ENCODE measurements around the gene JMJD1C.
"Not testable (repeated sequence)": the region's sequence is repeated elsewhere in the genome, so short reads cannot be mapped to it uniquely, and the experiment has no call there.

Gene JMJD1C

GRCh38 chr10:63252095-63252762, 213.5 kb downstream of the JMJD1C start:
- no peak overlapping the region for H3K4me3 ChIP-seq (ENCODE audit: low read length)
- DNase-seq (ENCODE audit: low read depth): no peak
- H3K27me3 ChIP-seq (replicated peaks; ENCODE audit: control insufficient read depth, insufficient read depth, low read length): no peaks in the 10 kb centered on the region
- H3K4me1 ChIP-seq (ENCODE audit: control insufficient read depth, insufficient read depth, low read length): peaks cover 23% of the 10 kb centered on the region
- no peak overlapping the region for H3K9ac ChIP-seq (ENCODE audit: low read length)
- H3K36me3 ChIP-seq (ENCODE audit: control insufficient read depth, insufficient read depth, low read length, severe bottlenecking): no peaks in the 10 kb centered on the region
- H3K9me3 ChIP-seq (ENCODE audit: control insufficient read depth, low read length): no peaks in the 10 kb centered on the region

- no peak overlapping the region for H3K4me3 ChIP-seq (ENCODE audit: low read length)
- no peaks in the 10 kb centered on the region for H3K27me3 ChIP-seq (replicated peaks; ENCODE audit: control insufficient read depth, insufficient read depth, low read length)
- no peaks in the 10 kb centered on the region for H3K9me3 ChIP-seq (ENCODE audit: control insufficient read depth, low read length)
- H3K36me3 ChIP-seq (ENCODE audit: control insufficient read depth, insufficient read depth, low read length, severe bottlenecking): no peaks in the 10 kb centered on the region
- no peak for DNase-seq (ENCODE audit: low read depth)
- H3K9ac ChIP-seq (ENCODE audit: low read length): no peak overlapping the region
- peaks cover 2% of the 10 kb centered on the region for H3K4me1 ChIP-seq (ENCODE audit: control insufficient read depth, insufficient read depth, low read length)
These were observed 215.7 kb downstream of the JMJD1C start for GRCh38 chr10:63250032-63250431.

DNA sequence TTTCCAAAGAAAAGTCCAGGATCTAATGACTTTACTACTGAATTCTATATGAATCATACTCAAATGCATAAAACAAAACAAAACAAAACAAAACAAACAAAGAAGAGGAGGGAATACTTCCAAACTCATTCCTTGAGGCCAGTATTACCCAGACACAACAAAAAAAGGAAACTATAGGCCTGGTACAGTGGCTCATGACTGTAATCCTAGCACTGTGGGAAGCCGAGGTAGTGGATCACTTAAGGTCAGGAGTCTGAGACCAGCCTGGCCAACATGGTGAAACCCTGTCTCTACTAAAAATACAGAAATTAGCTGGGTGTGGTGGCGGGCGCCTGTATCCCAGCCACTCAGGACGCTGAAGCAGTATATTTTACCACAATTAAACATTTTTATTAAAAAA, 218.0 kb downstream of the JMJD1C start:
- H3K27me3 ChIP-seq (replicated peaks; ENCODE audit: control insufficient read depth, insufficient read depth, low read length): no peaks in the 10 kb centered on the region
- H3K36me3 ChIP-seq (ENCODE audit: control insufficient read depth, insufficient read depth, low read length, severe bottlenecking): no peaks in the 10 kb centered on the region
- H3K4me1 ChIP-seq (ENCODE audit: control insufficient read depth, insufficient read depth, low read length): no peaks in the 10 kb centered on the region
- H3K4me3 ChIP-seq (ENCODE audit: low read length): no peak overlapping the region
- H3K9ac ChIP-seq (ENCODE audit: low read length): no peak overlapping the region
- no peaks in the 10 kb centered on the region for H3K9me3 ChIP-seq (ENCODE audit: control insufficient read depth, low read length)
- DNase-seq (ENCODE audit: low read depth): peak; percentile 35

DNA sequence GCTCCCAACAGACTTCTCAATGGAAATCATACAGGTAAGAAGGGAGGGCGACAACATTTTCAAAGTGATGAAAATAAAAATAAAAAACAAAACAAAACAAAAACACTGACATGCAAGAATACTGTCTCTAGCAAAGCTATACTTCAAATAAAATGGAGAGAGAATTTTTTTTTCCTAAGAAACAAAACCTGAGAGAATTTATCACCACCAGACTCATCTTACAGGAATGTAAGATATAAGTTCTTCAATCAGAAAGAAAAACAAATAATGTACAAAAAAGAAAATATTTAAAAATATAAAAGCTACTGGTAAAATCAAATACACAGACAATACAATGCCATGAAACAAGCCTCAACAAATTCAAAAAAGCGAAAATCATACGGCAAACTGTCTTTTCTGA, 219.4 kb downstream of the JMJD1C start:
- Histone ChIP-seq H3K9me3 (ENCODE audit: control insufficient read depth, low read length) (no peaks in the 10 kb centered on the region), H3K27me3 (replicated peaks; ENCODE audit: control insufficient read depth, insufficient read depth, low read length) (no peaks in the 10 kb centered on the region), H3K4me1 (ENCODE audit: control insufficient read depth, insufficient read depth, low read length) (no peaks in the 10 kb centered on the region), H3K36me3 (ENCODE audit: control insufficient read depth, insufficient read depth, low read length, severe bottlenecking) (no peaks in the 10 kb centered on the region), H3K4me3 (ENCODE audit: low read length) (no peak overlapping the region), H3K9ac (ENCODE audit: low read length) (no peak overlapping the region)
- DNase-seq (ENCODE audit: low read depth): peak; percentile 24

- Histone ChIP-seq H3K36me3 (ENCODE audit: control insufficient read depth, insufficient read depth, low read length, severe bottlenecking) (no peaks in the 10 kb centered on the region), H3K4me1 (ENCODE audit: control insufficient read depth, insufficient read depth, low read length) (no peaks in the 10 kb centered on the region), H3K4me3 (ENCODE audit: low read length) (no peak overlapping the region), H3K9ac (ENCODE audit: low read length) (no peak overlapping the region), H3K27me3 (replicated peaks; ENCODE audit: control insufficient read depth, insufficient read depth, low read length) (no peaks in the 10 kb centered on the region), H3K9me3 (ENCODE audit: control insufficient read depth, low read length) (no peaks in the 10 kb centered on the region)
- DNase-seq (ENCODE audit: low read depth): no peak
These were observed 223.9 kb downstream of the JMJD1C start for GRCh38 chr10:63241841-63242281.

DNA sequence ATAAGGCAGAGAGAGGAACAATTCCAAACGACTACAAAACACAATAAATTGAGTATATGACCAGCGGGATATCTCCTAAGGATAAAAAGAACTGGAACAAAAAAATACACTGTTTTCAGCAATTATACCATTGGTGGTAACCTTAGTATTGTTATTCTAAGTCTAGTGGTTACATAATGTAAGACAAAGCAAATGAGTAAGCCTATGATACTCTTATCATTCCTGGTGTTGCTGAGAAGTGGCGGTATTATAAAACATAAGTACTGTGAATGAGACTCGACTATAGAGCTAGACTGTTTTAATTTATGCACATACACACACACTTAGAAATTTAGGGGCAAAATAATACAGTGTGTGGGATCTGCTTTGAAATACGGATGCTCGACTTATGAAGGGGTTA, 225.0 kb downstream of the JMJD1C start:
- no peak for DNase-seq (ENCODE audit: low read depth)
- Histone ChIP-seq H3K4me3 (ENCODE audit: low read length) (no peak overlapping the region), H3K9ac (ENCODE audit: low read length) (no peak overlapping the region), H3K9me3 (ENCODE audit: control insufficient read depth, low read length) (no peaks in the 10 kb centered on the region), H3K36me3 (ENCODE audit: control insufficient read depth, insufficient read depth, low read length, severe bottlenecking) (no peaks in the 10 kb centered on the region), H3K27me3 (replicated peaks; ENCODE audit: control insufficient read depth, insufficient read depth, low read length) (no peaks in the 10 kb centered on the region), H3K4me1 (ENCODE audit: control insufficient read depth, insufficient read depth, low read length) (peaks cover 10% of the 10 kb centered on the region)

DNA sequence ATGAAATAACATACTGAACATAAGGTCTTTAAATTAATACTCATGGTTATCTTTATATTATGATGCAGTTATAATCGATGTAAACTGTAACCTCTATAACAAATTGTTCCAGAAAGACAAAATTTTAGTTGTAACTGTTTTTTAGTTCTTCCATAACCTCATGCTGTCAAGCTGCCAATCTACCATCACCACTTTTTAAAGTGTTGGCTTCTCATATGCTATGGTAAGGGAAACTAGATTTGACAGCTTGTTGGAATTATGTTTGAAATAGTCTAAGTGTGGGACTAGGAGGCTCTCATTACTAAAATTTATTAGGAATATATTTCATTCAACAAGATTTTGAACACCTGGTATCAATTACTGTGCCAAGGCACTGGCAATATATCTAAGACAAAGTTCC, 227.3 kb downstream of the JMJD1C start:
- Histone ChIP-seq H3K27me3 (replicated peaks; ENCODE audit: control insufficient read depth, insufficient read depth, low read length) (no peaks in the 10 kb centered on the region), H3K4me3 (ENCODE audit: low read length) (no peak overlapping the region), H3K9ac (ENCODE audit: low read length) (no peak overlapping the region), H3K36me3 (ENCODE audit: control insufficient read depth, insufficient read depth, low read length, severe bottlenecking) (no peaks in the 10 kb centered on the region), H3K4me1 (ENCODE audit: control insufficient read depth, insufficient read depth, low read length) (peaks cover 15% of the 10 kb centered on the region), H3K9me3 (ENCODE audit: control insufficient read depth, low read length) (no peaks in the 10 kb centered on the region)
- no peak for DNase-seq (ENCODE audit: low read depth)

DNA sequence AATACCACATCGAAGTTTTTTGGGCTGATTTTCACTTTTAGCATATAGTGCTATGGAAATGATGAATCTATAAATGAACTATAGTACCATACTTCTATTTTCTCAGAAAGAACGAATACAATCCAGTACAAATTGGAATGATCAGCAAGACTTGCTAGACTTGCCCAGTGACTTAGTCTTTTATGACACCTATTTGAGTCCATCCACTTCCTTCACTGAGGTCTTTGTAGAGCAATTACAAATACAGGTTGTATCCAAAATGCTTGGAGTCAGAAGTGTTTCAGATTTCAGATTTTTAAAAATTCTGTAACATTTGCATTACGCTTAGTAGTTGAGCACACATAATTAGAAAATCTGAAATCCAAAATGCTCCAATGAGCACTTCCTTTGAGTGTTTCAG, 228.4 kb downstream of the JMJD1C start:
- no peak for DNase-seq (ENCODE audit: low read depth)
- Histone ChIP-seq H3K9me3 (ENCODE audit: control insufficient read depth, low read length) (no peaks in the 10 kb centered on the region), H3K4me1 (ENCODE audit: control insufficient read depth, insufficient read depth, low read length) (peaks cover 19% of the 10 kb centered on the region), H3K9ac (ENCODE audit: low read length) (no peak overlapping the region), H3K4me3 (ENCODE audit: low read length) (no peak overlapping the region), H3K36me3 (ENCODE audit: control insufficient read depth, insufficient read depth, low read length, severe bottlenecking) (no peaks in the 10 kb centered on the region), H3K27me3 (replicated peaks; ENCODE audit: control insufficient read depth, insufficient read depth, low read length) (no peaks in the 10 kb centered on the region)

DNA sequence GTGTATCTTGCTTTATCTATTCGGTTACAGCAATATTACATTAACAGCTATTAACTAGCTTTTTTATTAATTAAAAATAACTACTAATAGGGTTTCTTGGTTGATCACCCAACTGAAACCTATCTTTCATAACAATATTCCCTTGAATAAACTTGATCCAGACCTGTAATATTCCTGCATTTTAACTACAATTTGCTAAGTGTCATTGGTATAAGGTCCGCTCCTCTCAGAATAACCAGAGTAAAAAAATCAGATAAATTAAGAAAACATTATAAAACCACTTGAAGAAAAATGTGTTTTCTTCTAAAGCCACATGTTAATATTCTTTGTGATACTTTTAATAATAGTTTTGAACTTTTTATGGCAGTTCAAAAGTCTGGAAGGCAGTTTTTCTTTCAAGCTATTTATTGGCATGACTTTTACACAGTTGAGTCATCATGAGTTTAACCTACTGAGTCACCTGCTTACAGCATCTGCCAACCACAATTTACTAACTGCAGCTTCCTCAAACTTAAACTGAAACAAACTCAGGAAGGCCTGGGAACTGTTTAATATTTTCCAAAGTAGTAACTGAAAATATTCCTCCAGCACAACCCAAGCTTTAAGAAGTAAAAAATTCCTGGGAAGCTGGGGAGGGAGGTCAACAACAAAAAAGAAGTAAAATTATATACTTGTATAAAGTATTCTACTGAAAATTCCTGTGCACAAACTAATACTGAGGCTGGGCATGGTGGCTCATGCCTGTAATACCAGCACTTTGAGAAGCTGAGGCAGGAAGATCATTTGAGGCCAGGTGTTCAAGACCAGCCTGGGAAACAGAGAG, 229.5 kb downstream of the JMJD1C start:
- peaks cover 19% of the 10 kb centered on the region for H3K4me1 ChIP-seq (ENCODE audit: control insufficient read depth, insufficient read depth, low read length)
- H3K36me3 ChIP-seq (ENCODE audit: control insufficient read depth, insufficient read depth, low read length, severe bottlenecking): no peaks in the 10 kb centered on the region
- no peak overlapping the region for H3K4me3 ChIP-seq (ENCODE audit: low read length)
- no peak overlapping the region for H3K9ac ChIP-seq (ENCODE audit: low read length)
- no peaks in the 10 kb centered on the region for H3K27me3 ChIP-seq (replicated peaks; ENCODE audit: control insufficient read depth, insufficient read depth, low read length)
- no peaks in the 10 kb centered on the region for H3K9me3 ChIP-seq (ENCODE audit: control insufficient read depth, low read length)
- DNase-seq (ENCODE audit: low read depth): peak; percentile 77

DNA sequence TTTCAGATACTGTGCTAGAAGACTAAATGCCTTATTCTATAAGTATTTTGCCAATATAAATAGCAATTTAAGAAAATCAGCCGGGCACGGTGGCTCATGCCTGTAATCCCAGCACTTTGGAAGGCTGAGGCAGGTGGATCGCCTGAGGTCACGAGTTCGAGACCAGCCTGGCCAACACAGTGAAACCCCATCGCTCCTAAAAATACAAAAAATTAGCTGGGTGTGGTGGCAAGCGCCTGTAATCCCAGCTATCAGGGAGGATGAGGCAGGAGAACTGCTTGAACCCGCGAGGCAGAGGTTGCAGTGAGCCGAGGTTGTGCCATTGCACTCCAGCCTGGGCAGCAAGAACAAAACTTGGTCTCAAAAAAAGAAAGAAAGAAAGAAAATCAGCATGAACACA, 230.6 kb downstream of the JMJD1C start:
- not testable (repeated sequence) for H3K9ac ChIP-seq (ENCODE audit: low read length); DNase-seq (ENCODE audit: low read depth); H3K27me3 ChIP-seq (replicated peaks; ENCODE audit: control insufficient read depth, insufficient read depth, low read length); H3K36me3 ChIP-seq (ENCODE audit: control insufficient read depth, insufficient read depth, low read length, severe bottlenecking); H3K4me3 ChIP-seq (ENCODE audit: low read length); H3K9me3 ChIP-seq (ENCODE audit: control insufficient read depth, low read length)
- H3K4me1 ChIP-seq (ENCODE audit: control insufficient read depth, insufficient read depth, low read length): peaks cover 19% of the 10 kb centered on the region

GRCh38 chr10:63229161-63229560, 236.6 kb downstream of the JMJD1C start:
- no peaks in the 10 kb centered on the region for H3K27me3 ChIP-seq (replicated peaks; ENCODE audit: control insufficient read depth, insufficient read depth, low read length)
- H3K4me1 ChIP-seq (ENCODE audit: control insufficient read depth, insufficient read depth, low read length): peaks cover 13% of the 10 kb centered on the region
- H3K9me3 ChIP-seq (ENCODE audit: control insufficient read depth, low read length): no peaks in the 10 kb centered on the region
- H3K36me3 ChIP-seq (ENCODE audit: control insufficient read depth, insufficient read depth, low read length, severe bottlenecking): no peaks in the 10 kb centered on the region
- no peak overlapping the region for H3K4me3 ChIP-seq (ENCODE audit: low read length)
- DNase-seq (ENCODE audit: low read depth): no peak
- no peak overlapping the region for H3K9ac ChIP-seq (ENCODE audit: low read length)

Data from adipocyte (in vitro differentiated cells).